Esophagus (tissue), 2 donors: ENCODE data around the gene TMEM80. TPM values are rescaled to one million over a fixed set of nuclear protein-coding genes. Genes with fewer than 3 reads are reported as not detected.

ENCODE experiments used
- H3K27ac ChIP-seq, 2 donors: one replicate each; pipeline ENCODE4 v1.5.1; 2013; ENCODE audit warnings: low read depth in 2 of 2, mild to moderate bottlenecking in 2 of 2, inconsistent platforms in 1 of 2, low read length in 1 of 2, moderate library complexity in 1 of 2
- H3K27me3 ChIP-seq, 2 donors: one replicate each; pipeline ENCODE4 v1.6.1; 2013; ENCODE audit warnings: low read length in 2 of 2, control low read depth in 1 of 2, mild to moderate bottlenecking in 1 of 2; ENCODE audit not compliant: insufficient read depth in 2 of 2, control insufficient read depth in 1 of 2
- H3K36me3 ChIP-seq, 2 donors: one replicate each; pipeline ENCODE4 v1.6.1; 2013; ENCODE audit warnings: low read length in 1 of 2; ENCODE audit not compliant: control insufficient read depth in 2 of 2, insufficient read depth in 2 of 2
- H3K4me1 ChIP-seq, 2 donors: one replicate each; pipeline ENCODE4 v1.6.1; 2013; ENCODE audit warnings: low read length in 1 of 2; ENCODE audit not compliant: control insufficient read depth in 2 of 2, insufficient read depth in 2 of 2
- H3K4me3 ChIP-seq, 2 donors: one replicate each; pipeline ENCODE4 v1.5.1; 2013; ENCODE audit warnings: low read length in 2 of 2, mild to moderate bottlenecking in 2 of 2, low read depth in 1 of 2, moderate library complexity in 1 of 2
- H3K9me3 ChIP-seq, 2 donors: one replicate each; pipeline ENCODE4 v1.6.1; 2013; ENCODE audit warnings: mild to moderate bottlenecking in 2 of 2, low read depth in 1 of 2, low read length in 1 of 2, moderate library complexity in 1 of 2; ENCODE audit not compliant: control insufficient read depth in 2 of 2, insufficient read depth in 1 of 2
- WGBS, 2 donors: extraction: QIAGEN DNeasy Blood & Tissue Kit; methylation state at CpG; one replicate each; pipeline ENCODE4 v1.1.7; 2013; 5-methylcytosine and 5-hydroxymethylcytosine counted together
- polyA plus RNA-seq, 2 donors: library from polyadenylated mRNA; stranded (reverse); fragments of 200-250 nt; gene quantifications; one replicate each; pipeline ENCODE4 v1.2.3, GENCODE V29; 2013
- donor health status: healthy with polysubstance abuse.
- donor health status: Bipolar disorder and iron deficiency.

TMEM80 gene
- polyA plus RNA-seq, 2 donors = 25.0 to 53.9 TPM

- H3K9me3 ChIP-seq = no peaks in the 10 kb centered on the region
- 90 to 92% methylated on average over 17 of the region's 17 CpGs for WGBS, 2 donors
- no peaks in the 10 kb centered on the region for H3K27me3 ChIP-seq
- no peak overlapping the region for H3K27ac ChIP-seq
- H3K4me1 ChIP-seq = no peaks in the 10 kb centered on the region
- H3K4me3 ChIP-seq = no peak overlapping the region
- peaks cover 0 to 24% of the 10 kb centered on the region in 2 donors for H3K36me3 ChIP-seq
Observed at GRCh38 chr11:674406-674805, 21.2 kb upstream of the TMEM80 start.

- Histone ChIP-seq H3K9me3 (no peaks in the 10 kb centered on the region), H3K4me1 (no peaks in the 10 kb centered on the region), H3K27ac (no peak overlapping the region), H3K36me3 (peaks cover 5 to 42% of the 10 kb centered on the region in 2 donors), H3K4me3 (no peak overlapping the region), H3K27me3 (no peaks in the 10 kb centered on the region)
- WGBS, 2 donors = 93 to 95% methylated on average over 3 of the region's 3 CpGs
Observed at GRCh38 chr11:678297-678696, 17.3 kb upstream of the TMEM80 start.

GRCh38 chr11:679271-680207 is 16.1 kb upstream of the TMEM80 start:
- H3K36me3 ChIP-seq = peaks cover 6 to 34% of the 10 kb centered on the region in 2 donors
- H3K9me3 ChIP-seq = no peaks in the 10 kb centered on the region
- H3K27ac ChIP-seq = no peak overlapping the region
- 94 to 95% methylated on average over 36 of the region's 36 CpGs for WGBS, 2 donors
- H3K27me3 ChIP-seq = no peaks in the 10 kb centered on the region
- H3K4me3 ChIP-seq = no peak overlapping the region
- no peaks in the 10 kb centered on the region for H3K4me1 ChIP-seq

GRCh38 chr11:680476-680875 is 15.1 kb upstream of the TMEM80 start:
- no peaks in the 10 kb centered on the region for H3K4me1 ChIP-seq
- H3K36me3 ChIP-seq = peaks cover 9 to 33% of the 10 kb centered on the region in 2 donors
- 87 to 88% methylated on average over 19 of the region's 19 CpGs for WGBS, 2 donors
- H3K27me3 ChIP-seq = no peaks in the 10 kb centered on the region
- no peak overlapping the region for H3K4me3 ChIP-seq
- no peak overlapping the region for H3K27ac ChIP-seq
- H3K9me3 ChIP-seq = no peaks in the 10 kb centered on the region

- WGBS, 2 donors = 89 to 90% methylated on average over 13 of the region's 13 CpGs
- H3K27me3 ChIP-seq = no peaks in the 10 kb centered on the region
- no peaks in the 10 kb centered on the region for H3K4me1 ChIP-seq
- no peaks in the 10 kb centered on the region for H3K9me3 ChIP-seq
- H3K4me3 ChIP-seq = no peak overlapping the region
- no peak overlapping the region for H3K27ac ChIP-seq
- H3K36me3 ChIP-seq = peaks cover 9 to 33% of the 10 kb centered on the region in 2 donors
Observed at GRCh38 chr11:680970-681369, 14.6 kb upstream of the TMEM80 start.

- no peaks in the 10 kb centered on the region for H3K4me1 ChIP-seq
- H3K4me3 ChIP-seq = no peak overlapping the region
- no peak overlapping the region for H3K27ac ChIP-seq
- WGBS, 2 donors = 93% methylated on average over 30 of the region's 30 CpGs
- peaks cover 15 to 41% of the 10 kb centered on the region in 2 donors for H3K36me3 ChIP-seq
- H3K9me3 ChIP-seq = no peaks in the 10 kb centered on the region
- H3K27me3 ChIP-seq = no peaks in the 10 kb centered on the region
Observed at GRCh38 chr11:686451-687243, 9.0 kb upstream of the TMEM80 start.

GRCh38 chr11:687751-688150 is 7.9 kb upstream of the TMEM80 start:
- WGBS, 2 donors = 90 to 91% methylated on average over 13 of the region's 13 CpGs
- no peaks in the 10 kb centered on the region for H3K9me3 ChIP-seq
- peaks cover 0 to 2% of the 10 kb centered on the region in 2 donors for H3K4me1 ChIP-seq

GRCh38 chr11:688681-689080 is 6.9 kb upstream of the TMEM80 start:
- peaks cover 11 to 31% of the 10 kb centered on the region in 2 donors for H3K36me3 ChIP-seq
- WGBS, 2 donors = 86 to 89% methylated on average over 9 of the region's 9 CpGs
- H3K27ac ChIP-seq = no peak overlapping the region
- H3K4me3 ChIP-seq = no peak overlapping the region
- H3K27me3 ChIP-seq = no peaks in the 10 kb centered on the region
- H3K4me1 ChIP-seq = peaks cover 0 to 7% of the 10 kb centered on the region in 2 donors
- H3K9me3 ChIP-seq = no peaks in the 10 kb centered on the region

More at GRCh38 chr11:687751-688150, 7.9 kb upstream of the TMEM80 start:
- H3K27ac ChIP-seq = no peak overlapping the region
- H3K27me3 ChIP-seq = no peaks in the 10 kb centered on the region
- no peak overlapping the region for H3K4me3 ChIP-seq
- H3K36me3 ChIP-seq = peaks cover 11 to 34% of the 10 kb centered on the region in 2 donors

GRCh38 chr11:689625-690024 is 6.0 kb upstream of the TMEM80 start:
- WGBS, 2 donors = 84 to 87% methylated on average over 7 of the region's 7 CpGs
- Histone ChIP-seq H3K27ac (no peak overlapping the region), H3K4me1 (peaks cover 0 to 14% of the 10 kb centered on the region in 2 donors), H3K9me3 (no peaks in the 10 kb centered on the region), H3K4me3 (no peak overlapping the region), H3K36me3 (peaks cover 9 to 29% of the 10 kb centered on the region in 2 donors), H3K27me3 (no peaks in the 10 kb centered on the region)
